Upper lobe of left lung (tissue), 6 donors: Measurements from ENCODE around the gene SNTN. TPM values are rescaled to one million over a fixed set of nuclear protein-coding genes. Genes with fewer than 3 reads are reported as not detected.

Source experiments
- ATAC-seq, 2 donors: fragments of 200-7000 bp; cut with Tn5 transposase; one replicate each; pipeline ENCODE4 v1.9.1; 2022; ENCODE audit warnings: mild to moderate bottlenecking in 2 of 2, moderate library complexity in 2 of 2; ENCODE audit not compliant: low FRiP score in 2 of 2
- DNase-seq, 2 donors: peaks; one replicate each; pipeline ENCODE4 v3.0.0-alpha.2; 2019 to 2020
- H3K27ac ChIP-seq, 4 donors: fragments of 200-600 bp; sonication (generic); one replicate each; pipeline ENCODE4 v1.5.1; 2016 to 2019
- H3K27me3 ChIP-seq, 4 donors: fragments of 200-600 bp; sonication (generic); one replicate each; pipeline ENCODE4 v1.5.1; 2017 to 2019
- H3K36me3 ChIP-seq, 4 donors: fragments of 200-600 bp; sonication (generic); one replicate each; pipeline ENCODE4 v1.5.1; 2016 to 2019
- H3K4me1 ChIP-seq, 4 donors: fragments of 200-600 bp; sonication (generic); one replicate each; pipeline ENCODE4 v1.5.1; 2018 to 2019
- H3K4me3 ChIP-seq, 4 donors: fragments of 200-600 bp; sonication (generic); one replicate each; pipeline ENCODE4 v1.5.1; 2017 to 2019; ENCODE audit warnings: mild to moderate bottlenecking in 2 of 4, moderate library complexity in 1 of 4
- H3K9me3 ChIP-seq, 4 donors: fragments of 200-600 bp; sonication (generic); one replicate each; pipeline ENCODE4 v1.5.1; 2018 to 2019
- EP300 ChIP-seq, 4 donors: sonication (generic); formaldehyde crosslinking; IDR thresholded peaks; one replicate each; pipeline ENCODE4 v1.5.1; 2017; ENCODE audit warnings: antibody characterized with exemption in 4 of 4, control low read depth in 2 of 4
- POLR2A ChIP-seq, 4 donors: fragments of 450-650 bp; IDR thresholded peaks; one replicate each; pipeline ENCODE4 v1.5.1; 2016 to 2017; ENCODE audit warnings: antibody characterized with exemption in 4 of 4, mild to moderate bottlenecking in 2 of 4
- POLR2AphosphoS5 ChIP-seq, 2 donors: sonication (generic); formaldehyde crosslinking; IDR thresholded peaks; one replicate each; pipeline ENCODE4 v1.5.1; 2017; ENCODE audit warnings: antibody characterized with exemption in 2 of 2
- WGBS, 2 donors: methylation state at CpG; one replicate each; pipeline ENCODE4 v1.1.5; 2017 to 2018; 5-methylcytosine and 5-hydroxymethylcytosine counted together
- total RNA-seq, 6 donors: library from RNA; depleted of rRNA in 4 of 6; stranded (reverse); fragments of >200 nt in 4 of 6; gene quantifications; one replicate each; pipeline versions ENCODE4 v1.1.0 to v1.2.1, GENCODE V29; 2016 to 2021
- TF ChIP-seq, protein P1 (sequence below), 6 experiments: fragments of 450-650 bp in 4 of 6; fragments of 200-600 bp in 2 of 6; sonication (generic) in 2 of 6; IDR thresholded peaks; one replicate each; pipeline ENCODE4 v1.5.1; 2016 to 2019; ENCODE audit warnings: antibody characterized with exemption in 6 of 6
- donor health status: DM: no; HTN: no; CAD: no; lungs with moderate emphysema.
- donor health status: DM: no; HTN: yes; CAD: no; lungs with severe emphysema.

SNTN gene
- total RNA-seq, 6 donors from 2014 or later, result 0.34 to 36.8 (median 10.5) TPM

DNA sequence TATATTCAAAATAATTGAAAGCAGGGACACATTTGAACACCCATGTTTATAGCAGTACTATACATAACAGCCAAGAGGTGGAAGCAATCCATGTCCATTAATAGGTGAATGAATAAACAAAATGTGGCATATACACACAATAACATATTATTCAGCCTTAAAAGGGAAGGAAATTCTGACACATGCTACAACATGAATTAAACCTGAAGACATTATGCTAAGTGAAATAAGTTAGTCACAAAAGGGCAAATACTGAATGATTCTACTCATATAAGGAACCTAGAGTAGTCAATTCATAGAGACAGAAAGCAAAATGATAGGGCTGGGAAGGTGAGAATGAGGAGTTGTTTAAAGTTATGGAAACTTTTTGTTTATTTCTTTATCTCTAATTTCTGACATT lies 40.9 kb downstream of the SNTN start:
- no peaks in the 10 kb centered on the region for H3K27me3 ChIP-seq
- no peak overlapping the region for H3K27ac ChIP-seq
- peaks cover 0 to 4% (median 1%) of the 10 kb centered on the region in 4 donors for H3K9me3 ChIP-seq
- no peak for ATAC-seq
- no peaks in the 10 kb centered on the region for H3K36me3 ChIP-seq
- no peak for TF ChIP-seq POLR2A (IDR thresholded peaks at IDR 0.05)
- TF ChIP-seq EP300 (IDR thresholded peaks at IDR 0.05), result no peak
- TF ChIP-seq POLR2AphosphoS5 (IDR thresholded peaks at IDR 0.05), result no peak
- TF ChIP-seq, protein P1, sequence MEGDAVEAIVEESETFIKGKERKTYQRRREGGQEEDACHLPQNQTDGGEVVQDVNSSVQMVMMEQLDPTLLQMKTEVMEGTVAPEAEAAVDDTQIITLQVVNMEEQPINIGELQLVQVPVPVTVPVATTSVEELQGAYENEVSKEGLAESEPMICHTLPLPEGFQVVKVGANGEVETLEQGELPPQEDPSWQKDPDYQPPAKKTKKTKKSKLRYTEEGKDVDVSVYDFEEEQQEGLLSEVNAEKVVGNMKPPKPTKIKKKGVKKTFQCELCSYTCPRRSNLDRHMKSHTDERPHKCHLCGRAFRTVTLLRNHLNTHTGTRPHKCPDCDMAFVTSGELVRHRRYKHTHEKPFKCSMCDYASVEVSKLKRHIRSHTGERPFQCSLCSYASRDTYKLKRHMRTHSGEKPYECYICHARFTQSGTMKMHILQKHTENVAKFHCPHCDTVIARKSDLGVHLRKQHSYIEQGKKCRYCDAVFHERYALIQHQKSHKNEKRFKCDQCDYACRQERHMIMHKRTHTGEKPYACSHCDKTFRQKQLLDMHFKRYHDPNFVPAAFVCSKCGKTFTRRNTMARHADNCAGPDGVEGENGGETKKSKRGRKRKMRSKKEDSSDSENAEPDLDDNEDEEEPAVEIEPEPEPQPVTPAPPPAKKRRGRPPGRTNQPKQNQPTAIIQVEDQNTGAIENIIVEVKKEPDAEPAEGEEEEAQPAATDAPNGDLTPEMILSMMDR (IDR thresholded peaks at IDR 0.05), result no peak
- no peak overlapping the region for H3K4me3 ChIP-seq
- DNase-seq, result no peak
- no peaks in the 10 kb centered on the region for H3K4me1 ChIP-seq

DNA sequence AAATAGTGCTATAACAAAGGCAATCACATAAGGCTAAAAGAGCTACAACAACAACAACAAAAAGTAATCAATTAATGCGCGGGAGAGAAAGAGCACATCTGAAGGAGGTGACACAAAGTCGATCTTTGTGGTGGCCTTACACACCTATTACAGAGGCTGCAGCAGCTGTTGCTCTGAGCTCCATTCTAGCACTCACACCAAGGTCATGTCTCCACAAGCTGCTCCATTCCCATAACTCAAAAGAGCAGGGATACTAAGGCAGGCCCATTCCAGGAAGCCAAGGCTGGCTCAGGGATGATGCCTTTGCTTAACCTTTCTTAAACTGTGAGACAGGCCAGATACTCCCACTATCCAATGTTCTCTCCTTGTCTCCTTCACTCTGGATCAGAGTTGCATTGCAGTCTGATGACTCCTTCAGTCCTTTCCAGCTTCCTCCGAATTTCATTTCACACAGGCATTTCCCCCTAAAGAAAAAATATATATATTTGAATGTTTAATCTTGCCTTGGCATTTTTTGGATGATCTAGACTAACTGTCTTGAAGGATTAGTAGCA lies 52.7 kb downstream of the SNTN start:
- no peak overlapping the region for H3K27ac ChIP-seq
- H3K4me3 ChIP-seq, result no peak overlapping the region
- H3K9me3 ChIP-seq, result no peaks in the 10 kb centered on the region
- 88 to 91% methylated on average over 4 of the region's 4 CpGs for WGBS, 2 donors
- no peak for ATAC-seq
- H3K4me1 ChIP-seq, result no peaks in the 10 kb centered on the region
- DNase-seq, result no peak
- H3K36me3 ChIP-seq, result no peaks in the 10 kb centered on the region
- no peaks in the 10 kb centered on the region for H3K27me3 ChIP-seq
- TF ChIP-seq POLR2AphosphoS5 (IDR thresholded peaks at IDR 0.05) (no peak), EP300 (IDR thresholded peaks at IDR 0.05) (no peak), POLR2A (IDR thresholded peaks at IDR 0.05) (no peak)
- TF ChIP-seq, protein P1 (IDR thresholded peaks at IDR 0.05), result no peak

DNA sequence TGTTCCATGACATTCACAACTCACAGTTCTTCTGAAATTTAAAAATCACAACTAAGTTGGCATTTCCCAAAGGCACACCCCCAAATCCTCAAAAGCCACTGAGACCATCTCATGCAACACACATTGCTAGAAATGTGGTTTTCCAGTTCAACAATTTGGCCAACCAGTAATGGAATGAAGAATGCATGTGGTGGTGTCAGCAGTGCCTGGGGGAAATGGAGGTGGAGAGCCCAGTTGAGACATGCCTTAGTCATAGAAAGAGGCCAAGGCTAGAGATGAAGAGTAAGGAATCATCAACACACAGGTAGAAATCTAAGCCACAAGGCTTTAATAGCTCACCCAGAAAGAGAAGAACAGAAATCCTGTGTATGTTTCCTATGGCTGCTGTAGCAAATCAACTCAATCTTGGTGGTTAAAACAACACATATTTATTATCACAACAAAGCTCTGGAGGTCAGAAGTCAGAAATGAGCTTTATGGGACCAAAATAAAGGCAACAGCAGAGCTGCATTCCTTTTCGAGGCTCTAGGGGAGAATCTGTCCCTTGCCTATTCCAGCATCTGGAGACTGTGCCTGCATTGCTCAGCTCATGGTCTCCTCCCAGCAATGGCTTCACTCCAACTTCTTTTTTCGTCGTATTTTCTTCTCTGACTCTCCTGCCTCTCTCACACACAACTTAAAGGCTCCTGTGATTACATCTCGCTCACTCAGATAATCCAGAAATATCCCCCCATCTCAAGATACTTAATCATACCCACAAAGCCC lies 54.0 kb downstream of the SNTN start:
- DNase-seq (no peak), ATAC-seq (no peak)
- no peak overlapping the region for H3K27ac ChIP-seq
- H3K4me1 ChIP-seq, result no peaks in the 10 kb centered on the region
- H3K27me3 ChIP-seq, result no peaks in the 10 kb centered on the region
- TF ChIP-seq POLR2AphosphoS5 (IDR thresholded peaks at IDR 0.05) (no peak), POLR2A (IDR thresholded peaks at IDR 0.05) (no peak), EP300 (IDR thresholded peaks at IDR 0.05) (no peak)
- TF ChIP-seq, protein P1 (IDR thresholded peaks at IDR 0.05), result no peak
- H3K9me3 ChIP-seq, result no peaks in the 10 kb centered on the region
- 67 to 74% methylated on average over 4 of the region's 4 CpGs for WGBS, 2 donors
- H3K36me3 ChIP-seq, result no peaks in the 10 kb centered on the region
- no peak overlapping the region for H3K4me3 ChIP-seq

DNA sequence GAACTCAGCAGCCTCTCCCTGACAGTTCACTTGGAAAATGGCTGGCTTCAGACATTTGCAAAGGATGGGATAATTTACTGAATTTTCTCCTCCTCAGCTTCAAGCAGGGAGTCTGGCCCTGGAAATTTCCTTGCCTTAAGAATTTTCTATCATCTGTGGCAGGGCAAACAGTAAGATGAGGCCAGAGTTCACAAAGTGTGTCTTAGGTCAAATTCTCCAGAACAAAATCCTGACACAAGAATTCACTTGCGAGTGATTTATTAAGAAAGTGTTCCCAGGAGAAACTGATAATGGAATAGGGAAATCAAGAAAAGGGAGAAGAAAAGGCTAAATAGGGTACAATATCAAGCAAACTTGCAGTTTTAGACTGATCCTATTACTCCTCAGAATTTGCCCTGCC lies 55.3 kb downstream of the SNTN start:
- ATAC-seq, result no peak
- Histone ChIP-seq H3K9me3 (no peaks in the 10 kb centered on the region), H3K4me3 (no peak overlapping the region), H3K36me3 (no peaks in the 10 kb centered on the region), H3K27me3 (no peaks in the 10 kb centered on the region), H3K27ac (no peak overlapping the region), H3K4me1 (no peaks in the 10 kb centered on the region)
- DNase-seq, result no peak
- 76 to 79% methylated on average over 1 of the region's 1 CpG for WGBS, 2 donors
- no peak for TF ChIP-seq EP300 (IDR thresholded peaks at IDR 0.05)
- TF ChIP-seq, protein P1 (IDR thresholded peaks at IDR 0.05), result no peak
- TF ChIP-seq POLR2A (IDR thresholded peaks at IDR 0.05), result no peak
- TF ChIP-seq POLR2AphosphoS5 (IDR thresholded peaks at IDR 0.05), result no peak

DNA sequence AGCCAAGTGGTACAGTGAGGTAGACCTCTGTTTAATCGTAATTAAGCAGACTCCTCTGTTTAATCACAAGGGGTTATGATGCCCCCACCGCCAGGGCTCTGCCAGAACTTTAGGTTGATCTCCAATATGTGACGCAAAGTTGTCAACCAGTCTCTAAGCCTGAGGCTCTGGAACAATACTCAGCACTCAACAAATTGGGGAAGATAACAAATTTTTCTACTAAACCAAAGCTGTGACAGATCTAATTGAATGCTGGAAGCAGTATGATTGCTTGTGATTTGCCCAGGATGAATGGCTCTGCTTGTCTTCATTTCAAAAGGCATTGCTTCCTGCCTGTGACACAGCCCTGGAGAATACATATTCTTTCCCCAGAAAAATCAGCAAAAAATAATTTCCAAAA lies 57.1 kb downstream of the SNTN start:
- no peaks in the 10 kb centered on the region for H3K36me3 ChIP-seq
- no peaks in the 10 kb centered on the region for H3K27me3 ChIP-seq
- TF ChIP-seq POLR2AphosphoS5 (IDR thresholded peaks at IDR 0.05) (no peak), EP300 (IDR thresholded peaks at IDR 0.05) (no peak), POLR2A (IDR thresholded peaks at IDR 0.05) (no peak)
- TF ChIP-seq, protein P1 (IDR thresholded peaks at IDR 0.05), result no peak
- no peak overlapping the region for H3K4me3 ChIP-seq
- 88 to 93% methylated on average over 3 of the region's 3 CpGs for WGBS, 2 donors
- no peak overlapping the region for H3K27ac ChIP-seq
- DNase-seq (no peak), ATAC-seq (no peak)
- H3K9me3 ChIP-seq, result no peaks in the 10 kb centered on the region
- H3K4me1 ChIP-seq, result no peaks in the 10 kb centered on the region
